B cell (primary cell): ENCODE measurements around the gene ELOB. TPM values are rescaled to one million over a fixed set of nuclear protein-coding genes. Genes with fewer than 3 reads are reported as not detected.

Experiments used
- ATAC-seq: fragments of 200-7000 bp; cut with Tn5 transposase; one replicate; pipeline ENCODE4 v1.10.0; 2021; ENCODE audit warnings: low read depth, mild to moderate bottlenecking, moderate number of reproducible peaks, moderate library complexity
- CTCF ChIA-PET: fragments of 350-600 bp; sonication (Branson Sonifier 250); formaldehyde crosslinking; loops from one replicate; lab custom pipeline; 2021; ENCODE audit warnings: antibody characterized with exemption, inconsistent platforms; lab: Charles Lee
- POLR2A ChIA-PET: fragments of 350-600 bp; sonication (Branson Sonifier 250); formaldehyde crosslinking; loops from one replicate; lab custom pipeline; 2021; ENCODE audit warnings: antibody characterized with exemption; lab: Charles Lee
- DNase-seq: peaks from one replicate; pipeline ENCODE4 v3.0.0; 2013
- H2AFZ ChIP-seq: 2 replicates; pipeline ENCODE4 v1.6.1; 2012; ENCODE audit warnings: mild to moderate bottlenecking, low read depth, low read length; ENCODE audit not compliant: insufficient read depth, poor library complexity, severe bottlenecking
- H3K27ac ChIP-seq, 2 donors: 1 replicate in 1 of 2; 2 replicates in 1 of 2; pipeline ENCODE4 v1.5.1; 2012 to 2013; ENCODE audit warnings: low read length in 2 of 2, mild to moderate bottlenecking in 2 of 2, moderate library complexity in 1 of 2
- H3K27me3 ChIP-seq, 4 experiments: fragments of 200-600 bp in 1 of 4; sonication (generic) in 1 of 4; replicated peaks in 1 of 4; 1 replicate in 2 of 4; 2 replicates in 2 of 4; pipeline versions ENCODE4 v1.6.1 to v1.7.0; 2013 to 2016; ENCODE audit warnings: low read length in 3 of 4, mild to moderate bottlenecking in 2 of 4, mixed read lengths in 1 of 4, moderate library complexity in 1 of 4; ENCODE audit not compliant: insufficient read depth in 4 of 4, control insufficient read depth in 3 of 4; ENCODE audit errors: control extremely low read depth in 1 of 4
- H3K36me3 ChIP-seq, 2 experiments: replicated peaks in 1 of 2; 1 replicate in 1 of 2; 2 replicates in 1 of 2; pipeline versions ENCODE4 v1.6.1 to v1.7.1; 2013; ENCODE audit warnings: low read length in 1 of 2; ENCODE audit not compliant: insufficient read depth in 2 of 2, control insufficient read depth in 1 of 2; ENCODE audit errors: control extremely low read depth in 1 of 2, extremely low read depth in 1 of 2
- H3K4me1 ChIP-seq, 2 donors: fragments of 200-600 bp in 1 of 2; sonication (generic) in 1 of 2; 1 replicate in 1 of 2; 2 replicates in 1 of 2; pipeline versions ENCODE4 v1.5.1 to v1.6.1; 2013 to 2017; ENCODE audit warnings: low read length in 2 of 2; ENCODE audit not compliant: control insufficient read depth in 2 of 2, insufficient read depth in 2 of 2
- H3K4me2 ChIP-seq: replicated peaks from 2 replicates; pipeline ENCODE3; 2012; ENCODE audit warnings: mild to moderate bottlenecking, low read depth, low read length; ENCODE audit not compliant: poor library complexity, severe bottlenecking
- H3K4me3 ChIP-seq, 5 experiments: fragments of 200-600 bp in 1 of 5; sonication (generic) in 1 of 5; 1 replicate in 3 of 5; 2 replicates in 2 of 5; pipeline versions ENCODE4 v1.5.1 to v1.7.0; 2011 to 2016; ENCODE audit warnings: low read length in 4 of 5, mild to moderate bottlenecking in 4 of 5, low read depth in 2 of 5, control low read depth in 1 of 5, moderate library complexity in 1 of 5; ENCODE audit not compliant: insufficient read depth in 1 of 5; ENCODE audit errors: control extremely low read depth in 1 of 5, extremely low read depth in 1 of 5
- H3K79me2 ChIP-seq: fragments of 200-600 bp; sonication (generic); one replicate; pipeline ENCODE4 v1.6.0; 2016; ENCODE audit warnings: low read length; ENCODE audit not compliant: control insufficient read depth, insufficient read depth
- H3K9ac ChIP-seq: fragments of 200-600 bp; sonication (generic); 2 replicates; pipeline ENCODE4 v1.6.1; 2017; ENCODE audit warnings: mild to moderate bottlenecking, low read length, moderate library complexity
- H3K9me3 ChIP-seq, 3 donors: one replicate each; pipeline versions ENCODE4 v1.6.1 to v1.7.1; 2013; ENCODE audit warnings: low read length in 2 of 3; ENCODE audit not compliant: control insufficient read depth in 2 of 3, insufficient read depth in 1 of 3; ENCODE audit errors: control extremely low read depth in 1 of 3
- H4K20me1 ChIP-seq: 2 replicates; pipeline ENCODE4 v1.6.0; 2012; ENCODE audit warnings: mild to moderate bottlenecking, low read length; ENCODE audit not compliant: insufficient read depth, control insufficient read depth, poor library complexity, severe bottlenecking
- H3K27ac Mint-ChIP-seq: one replicate; pipeline ENCODE4 v1.8.0; 2021; ENCODE audit warnings: mixed read lengths
- H3K27me3 Mint-ChIP-seq: one replicate; pipeline ENCODE4 v1.8.0; 2021; ENCODE audit warnings: mixed read lengths
- H3K4me1 Mint-ChIP-seq: one replicate; pipeline ENCODE4 v1.8.0; 2021; ENCODE audit warnings: mixed read lengths
- H3K4me3 Mint-ChIP-seq: one replicate; pipeline ENCODE4 v1.8.0; 2021; ENCODE audit warnings: mixed read lengths
- H3K9me3 Mint-ChIP-seq: one replicate; pipeline ENCODE4 v1.8.0; 2022; ENCODE audit warnings: mixed read lengths; ENCODE audit not compliant: insufficient read depth
- CTCF ChIP-seq: fragments of 200-600 bp; IDR thresholded peaks from one replicate; pipeline ENCODE4 v1.8.0; 2022; ENCODE audit warnings: antibody characterized with exemption, mild to moderate bottlenecking
- EZH2 ChIP-seq: IDR thresholded peaks from 2 replicates; pipeline ENCODE4 v1.6.1; 2012; ENCODE audit warnings: borderline replicate concordance, low read depth, mild to moderate bottlenecking, moderate library complexity, low read length; ENCODE audit not compliant: insufficient read depth, poor library complexity, severe bottlenecking
- WGBS: methylation state at CpG from one replicate; pipeline ENCODE4 v1.1.5; 2013; ENCODE audit warnings: missing lambda C conversion rate; ENCODE audit not compliant: insufficient coverage; 5-methylcytosine and 5-hydroxymethylcytosine counted together
- intact Hi-C: fragments of 100-400 bp; cut with micrococcal nuclease; formaldehyde crosslinking; loops from one replicate; pipeline ENCODE4 v1.10.0; 2022
- polyA plus RNA-seq: library from polyadenylated mRNA; depleted of rRNA; stranded (reverse); fragments of >200 nt; gene quantifications from 2 replicates; pipeline ENCODE4 v1.2.3, GENCODE V29; 2012
- total RNA-seq, 2 donors: library from RNA; stranded (reverse); fragments of 120-200 nt in 1 of 2; gene quantifications; 1 replicate in 1 of 2; 2 replicates in 1 of 2; pipeline versions ENCODE4 v1.2.3 to v1.2.4, GENCODE V29; 2013 to 2022

ELOB gene
- total and polyA plus RNA-seq, 2 donors (not counting 1 experiment from before 2014, with no cell fraction given): 93.1 to 136 TPM

- H3K4me3 Mint-ChIP-seq: no peak overlapping the region
- ATAC-seq (no peak), DNase-seq (no peak)
- H4K20me1 ChIP-seq: peaks cover 95% of the 10 kb centered on the region
- intact Hi-C loops: no loop called here
- H3K9ac ChIP-seq: no peak overlapping the region
- H3K27ac Mint-ChIP-seq: no peak overlapping the region
- H3K4me2 ChIP-seq: no peak overlapping the region
- ChIA-PET CTCF (no interaction called here), POLR2A (no interaction called here)
- H3K4me1 ChIP-seq: peaks cover 26 to 34% of the 10 kb centered on the region in 2 donors
- no peaks in the 10 kb centered on the region for H3K27me3 Mint-ChIP-seq
- WGBS: 98% methylated on average over 11 of the region's 11 CpGs
- no peaks in the 10 kb centered on the region for H3K9me3 ChIP-seq
- H3K27ac ChIP-seq: no peak overlapping the region
- no peaks in the 10 kb centered on the region for H3K9me3 Mint-ChIP-seq
- no peak overlapping the region for H2AFZ ChIP-seq
- TF ChIP-seq CTCF: no peak
- no peak for TF ChIP-seq EZH2
- peaks cover 6 to 58% of the 10 kb centered on the region in 2 experiments for H3K36me3 ChIP-seq
- peaks cover 40% of the 10 kb centered on the region for H3K4me1 Mint-ChIP-seq
- H3K4me3 ChIP-seq: no peak overlapping the region
- H3K79me2 ChIP-seq: peaks cover 75% of the 10 kb centered on the region
- H3K27me3 ChIP-seq: no peaks in the 10 kb centered on the region
Measured at GRCh38 chr16:2757344-2757743, 19.7 kb downstream of the ELOB start.

- Histone ChIP-seq H4K20me1 (peaks cover 86% of the 10 kb centered on the region), H3K27me3 (no peaks in the 10 kb centered on the region), H3K4me2 (peak overlapping the region; percentile 4), H3K4me3 (no peak overlapping the region), H3K9ac (no peak overlapping the region), H3K36me3 (peaks cover 6 to 49% of the 10 kb centered on the region in 2 experiments), H3K9me3 (peaks cover 0 to 6% (median 3%) of the 10 kb centered on the region in 3 donors), H3K4me1 (peaks cover 32 to 40% of the 10 kb centered on the region in 2 donors), H2AFZ (no peak overlapping the region), H3K79me2 (peaks cover 72% of the 10 kb centered on the region), H3K27ac (no peak overlapping the region)
- Mint-ChIP-seq H3K9me3 (no peaks in the 10 kb centered on the region), H3K27me3 (no peaks in the 10 kb centered on the region), H3K4me1 (peaks cover 48% of the 10 kb centered on the region), H3K4me3 (no peak overlapping the region), H3K27ac (no peak overlapping the region)
- DNase-seq (no peak), ATAC-seq (no peak)
- CTCF ChIA-PET: no interaction called here
- POLR2A ChIA-PET: interaction anchor here (0.6 kb wide), 1 partner anchor 12 kb away, joined by 5 read pairs; no protein-coding TSS in a partner anchor
- intact Hi-C loops: no loop called here
- WGBS: 95% methylated on average over 30 of the region's 30 CpGs
- TF ChIP-seq EZH2: no peak
- no peak for TF ChIP-seq CTCF
Measured at GRCh38 chr16:2756288-2757015, 20.6 kb downstream of the ELOB start.
